SIG-M5 treated with dmso at 0.1 percent for 504 hours (cell line): ENCODE measurements around the gene VWA8.
"Not testable (repeated sequence)": the region's sequence is repeated elsewhere in the genome, so short reads cannot be mapped to it uniquely, and the experiment has no call there.

ENCODE experiments used
- DNase-seq: peaks from one replicate; lab custom pipeline; 2025; ENCODE audit not compliant: unreplicated experiment; lab: John Stamatoyannopoulos, UW

Gene VWA8

GRCh38 chr13:41597348-41598041, 363.4 kb downstream of the VWA8 start:
- DNase-seq: no peak

GRCh38 chr13:41596190-41596589, 364.7 kb downstream of the VWA8 start:
- no peak for DNase-seq

- no peak for DNase-seq
These were observed 365.6 kb downstream of the VWA8 start for GRCh38 chr13:41595298-41595697.

GRCh38 chr13:41590643-41591042, 370.3 kb downstream of the VWA8 start:
- no peak for DNase-seq

- no peak for DNase-seq
These were observed 370.8 kb downstream of the VWA8 start for GRCh38 chr13:41590122-41590521.

GRCh38 chr13:41589434-41589833, 371.5 kb downstream of the VWA8 start:
- no peak for DNase-seq

- DNase-seq: peak; percentile 31
These were observed 372.0 kb downstream of the VWA8 start for GRCh38 chr13:41588899-41589298.

GRCh38 chr13:41588448-41588847, 372.5 kb downstream of the VWA8 start:
- DNase-seq: no peak

- no peak for DNase-seq
These were observed 373.4 kb downstream of the VWA8 start for GRCh38 chr13:41587490-41587889.

GRCh38 chr13:41586216-41586615, 374.7 kb downstream of the VWA8 start:
- no peak for DNase-seq

- DNase-seq: no peak
These were observed 378.9 kb downstream of the VWA8 start for GRCh38 chr13:41582027-41582463.

- no peak for DNase-seq
These were observed 380.6 kb downstream of the VWA8 start for GRCh38 chr13:41580345-41580744.

GRCh38 chr13:41579881-41580280, 381.0 kb downstream of the VWA8 start:
- no peak for DNase-seq

GRCh38 chr13:41579168-41579567, 381.7 kb downstream of the VWA8 start:
- no peak for DNase-seq

GRCh38 chr13:41578371-41578770, 382.5 kb downstream of the VWA8 start:
- no peak for DNase-seq

GRCh38 chr13:41577436-41577835, 383.5 kb downstream of the VWA8 start:
- no peak for DNase-seq

GRCh38 chr13:41573640-41574039, 387.3 kb downstream of the VWA8 start:
- not testable (repeated sequence) for DNase-seq

GRCh38 chr13:41571817-41572340, 389.0 kb downstream of the VWA8 start:
- DNase-seq: not testable (repeated sequence)

- no peak for DNase-seq
These were observed 391.9 kb downstream of the VWA8 start for GRCh38 chr13:41568972-41569351.

GRCh38 chr13:41568143-41568971, 392.6 kb downstream of the VWA8 start:
- DNase-seq: no peak

GRCh38 chr13:41567363-41567762, 393.5 kb downstream of the VWA8 start:
- no peak for DNase-seq

- no peak for DNase-seq
These were observed 395.1 kb downstream of the VWA8 start for GRCh38 chr13:41565846-41566245.
